A549 (cell line): ENCODE results near the gene CRMP1. TPM values are rescaled to one million over a fixed set of nuclear protein-coding genes. Genes with fewer than 3 reads are reported as not detected.

Experiments used
- ATAC-seq, 2 experiments: fragments of 200-7000 bp in 1 of 2; fragments of >200 bp in 1 of 2; cut with Nextera tagmentation in 1 of 2; cut with Tn5 transposase in 1 of 2; 3 replicates each; pipeline versions ENCODE4 v1.8.0 to v1.9.1; 2018 to 2020; ENCODE audit warnings: mild to moderate bottlenecking in 1 of 2, moderate library complexity in 1 of 2
- CTCF ChIA-PET: fragments of 300-600 bp; sonication (Branson Sonifier 250); formaldehyde crosslinking; extraction: SDS; loops from one replicate; lab custom pipeline; 2021; ENCODE audit warnings: antibody characterized with exemption, inconsistent platforms; lab: Yijun Ruan, JAX
- POLR2A ChIA-PET: fragments of 350-600 bp; formaldehyde crosslinking; extraction: SDS; loops from one replicate; lab custom pipeline; 2021; ENCODE audit warnings: antibody characterized with exemption, inconsistent platforms; lab: Yijun Ruan, JAX
- DNase-seq, 2 experiments: peaks; one replicate each; pipeline versions ENCODE4 v3.0.0 to v3.0.0-alpha.2; 2011 to 2016; ENCODE audit warnings: low read depth in 1 of 2, low spot score in 1 of 2
- FAIRE-seq: peaks from 2 replicates; lab custom pipeline; 2011; peaks lifted over from hg19 to GRCh38; lab: Jason Lieb, UNC
- H3K27ac ChIP-seq, 2 experiments: fragments of >200 bp; sonication (Bioruptor Twin); formaldehyde crosslinking; 3 replicates each; pipeline ENCODE4 v1.5.1; 2016 to 2017
- H3K4me1 ChIP-seq: fragments of >200 bp; sonication (Bioruptor Twin); formaldehyde crosslinking; 3 replicates; pipeline ENCODE4 v1.6.1; 2016
- H3K4me2 ChIP-seq: fragments of >200 bp; sonication (Bioruptor Twin); formaldehyde crosslinking; 3 replicates; pipeline ENCODE4 v1.6.1; 2016
- H3K4me3 ChIP-seq: fragments of >200 bp; sonication (Bioruptor Twin); formaldehyde crosslinking; 3 replicates; pipeline ENCODE4 v1.5.1; 2016
- H3K9me3 ChIP-seq: fragments of >200 bp; sonication (Bioruptor Twin); formaldehyde crosslinking; 3 replicates; pipeline ENCODE4 v1.6.1; 2016
- BHLHE40 ChIP-seq: IDR thresholded peaks from 2 replicates; pipeline ENCODE4 v1.6.1; 2012; ENCODE audit warnings: low read depth, low read length, inconsistent platforms
- CBX2 ChIP-seq: fragments of 200-600 bp; sonication (generic); IDR thresholded peaks from 2 replicates; pipeline ENCODE4 v1.6.1; 2016; ENCODE audit warnings: low read depth, mild to moderate bottlenecking, borderline replicate concordance
- CBX8 ChIP-seq: fragments of 200-600 bp; sonication (generic); IDR thresholded peaks from 2 replicates; pipeline ENCODE4 v1.6.1; 2016
- CHD4 ChIP-seq: fragments of 200-600 bp; sonication (generic); IDR thresholded peaks from 2 replicates; pipeline ENCODE4 v1.6.1; 2016; ENCODE audit warnings: antibody characterized with exemption, mild to moderate bottlenecking, borderline replicate concordance
- EHF ChIP-seq: fragments of 250-450 bp; sonication (Bioruptor Pico); IDR thresholded peaks from 2 replicates; pipeline ENCODE4 v1.5.0; 2020; ENCODE audit warnings: mild to moderate bottlenecking
- FOSB ChIP-seq: fragments of 250-450 bp; sonication (Bioruptor Pico); IDR thresholded peaks from 2 replicates; pipeline ENCODE4 v1.5.0; 2020; ENCODE audit warnings: mild to moderate bottlenecking, moderate library complexity
- HDAC2 ChIP-seq: fragments of 200-600 bp; sonication (generic); IDR thresholded peaks from 2 replicates; pipeline ENCODE4 v1.6.1; 2016
- HOXA7 ChIP-seq: fragments of 250-450 bp; sonication (Bioruptor Pico); IDR thresholded peaks from 2 replicates; pipeline ENCODE4 v1.5.0; 2020; ENCODE audit warnings: mild to moderate bottlenecking, moderate library complexity
- HOXB13 ChIP-seq: fragments of 250-450 bp; sonication (Bioruptor Pico); IDR thresholded peaks from 2 replicates; pipeline ENCODE4 v1.5.0; 2020; ENCODE audit warnings: low read depth, mild to moderate bottlenecking, moderate library complexity
- JUNB ChIP-seq: fragments of >200 bp; sonication (Bioruptor Twin); formaldehyde crosslinking; IDR thresholded peaks from 2 replicates; pipeline ENCODE4 v1.6.1; 2016
- KDM1A ChIP-seq: fragments of 200-600 bp; sonication (generic); IDR thresholded peaks from 2 replicates; pipeline ENCODE4 v1.6.1; 2016; ENCODE audit warnings: low read depth, mild to moderate bottlenecking
- KDM5A ChIP-seq: fragments of 200-600 bp; sonication (generic); IDR thresholded peaks from 2 replicates; pipeline ENCODE4 v1.6.1; 2016; ENCODE audit warnings: antibody characterized with exemption, mild to moderate bottlenecking
- MAZ ChIP-seq: fragments of 150-350 bp; IDR thresholded peaks from 2 replicates; pipeline ENCODE4 v1.6.1; 2014; ENCODE audit warnings: antibody characterized with exemption, low read depth, low read length, borderline replicate concordance
- NR3C1 ChIP-seq: fragments of >200 bp; sonication (Bioruptor Twin); formaldehyde crosslinking; IDR thresholded peaks from 3 replicates; pipeline ENCODE4 v1.6.1; 2017
- PHF8 ChIP-seq: fragments of 200-600 bp; sonication (generic); IDR thresholded peaks from 2 replicates; pipeline ENCODE4 v1.6.1; 2016; ENCODE audit warnings: low read depth, mild to moderate bottlenecking, antibody characterized with exemption, moderate library complexity, borderline replicate concordance
- POLR2A ChIP-seq: IDR thresholded peaks from 2 replicates; pipeline ENCODE4 v1.6.1; 2012; ENCODE audit warnings: mild to moderate bottlenecking, low read length
- RCOR1 ChIP-seq: fragments of 150-350 bp; IDR thresholded peaks from 2 replicates; pipeline ENCODE4 v1.6.1; 2014; ENCODE audit warnings: antibody characterized with exemption, low read length, low read depth
- RFX5 ChIP-seq: fragments of 450-650 bp; IDR thresholded peaks from 2 replicates; pipeline ENCODE4 v1.7.1; 2014; ENCODE audit warnings: antibody characterized with exemption, mild to moderate bottlenecking, moderate library complexity
- TFCP2L1 ChIP-seq: fragments of 250-450 bp; sonication (Bioruptor Pico); IDR thresholded peaks from 2 replicates; pipeline ENCODE4 v1.5.0; 2021; ENCODE audit warnings: mild to moderate bottlenecking
- TP53 ChIP-seq: fragments of 250-450 bp; sonication (Bioruptor Pico); IDR thresholded peaks from 2 replicates; pipeline ENCODE4 v1.5.0; 2021; ENCODE audit warnings: mild to moderate bottlenecking, moderate library complexity
- ZNF302 ChIP-seq: fragments of 250-450 bp; sonication (Bioruptor Pico); IDR thresholded peaks from 2 replicates; pipeline ENCODE4 v1.9.0; 2021; ENCODE audit warnings: inconsistent platforms, mild to moderate bottlenecking, moderate library complexity
- WGBS: methylation state at CpG from one replicate; pipeline ENCODE4 v1.1.6; 2017; ENCODE audit errors: missing lambda C conversion rate; 5-methylcytosine and 5-hydroxymethylcytosine counted together
- polyA plus RNA-seq, 4 experiments: library from polyadenylated mRNA; depleted of rRNA in 3 of 4; stranded (reverse); fragments of >200 nt; fragmentation: RNase III in 1 of 4; extraction: RNeasy Plus Mini Kit Qiagen cat#74134 plus additional on column Dnase treatment in 1 of 4; gene quantifications; 2 replicates in 3 of 4; 3 replicates in 1 of 4; pipeline ENCODE4 v1.2.3, GENCODE V29; 2011 to 2017
- TF ChIP-seq, protein P1 (sequence below): IDR thresholded peaks from 2 replicates; pipeline ENCODE4 v1.6.1; 2012
- TF ChIP-seq, protein P2 (sequence below): IDR thresholded peaks from 2 replicates; pipeline ENCODE4 v1.6.1; 2012
- TF ChIP-seq, protein P3 (sequence below): fragments of 150-350 bp; IDR thresholded peaks from 2 replicates; pipeline ENCODE4 v1.6.1; 2014; ENCODE audit warnings: low read depth, mild to moderate bottlenecking, low read length
- TF ChIP-seq, protein P4 (sequence below): fragments of >200 bp; sonication (Bioruptor Twin); formaldehyde crosslinking; IDR thresholded peaks from 3 replicates; pipeline ENCODE4 v1.6.1; 2016

Gene CRMP1
- polyA plus RNA-seq, 2 of the 4 experiments (the other 2 are of a cell fraction): 0.74 to 0.80 TPM

DNA sequence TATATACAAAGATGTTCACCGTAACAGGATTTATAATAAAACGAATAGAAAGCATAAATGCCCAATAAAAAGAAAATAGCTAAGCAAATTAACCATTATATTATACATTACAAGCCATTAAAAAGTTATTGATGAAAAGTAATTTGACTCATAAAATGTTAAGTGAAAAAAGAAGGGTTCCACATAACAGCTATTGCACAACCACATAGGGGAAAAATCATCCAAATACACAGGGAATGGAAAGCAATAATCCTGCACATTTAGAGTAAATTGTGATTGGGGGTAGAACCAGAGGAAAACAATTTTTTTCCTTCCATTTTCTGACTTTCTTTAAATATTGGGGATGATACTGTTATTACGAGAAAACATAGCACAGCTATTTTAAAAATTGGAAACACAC lies 38.0 kb downstream of the CRMP1 start:
- POLR2A ChIA-PET: no interaction called here
- H3K9me3 ChIP-seq: no peaks in the 10 kb centered on the region

DNA sequence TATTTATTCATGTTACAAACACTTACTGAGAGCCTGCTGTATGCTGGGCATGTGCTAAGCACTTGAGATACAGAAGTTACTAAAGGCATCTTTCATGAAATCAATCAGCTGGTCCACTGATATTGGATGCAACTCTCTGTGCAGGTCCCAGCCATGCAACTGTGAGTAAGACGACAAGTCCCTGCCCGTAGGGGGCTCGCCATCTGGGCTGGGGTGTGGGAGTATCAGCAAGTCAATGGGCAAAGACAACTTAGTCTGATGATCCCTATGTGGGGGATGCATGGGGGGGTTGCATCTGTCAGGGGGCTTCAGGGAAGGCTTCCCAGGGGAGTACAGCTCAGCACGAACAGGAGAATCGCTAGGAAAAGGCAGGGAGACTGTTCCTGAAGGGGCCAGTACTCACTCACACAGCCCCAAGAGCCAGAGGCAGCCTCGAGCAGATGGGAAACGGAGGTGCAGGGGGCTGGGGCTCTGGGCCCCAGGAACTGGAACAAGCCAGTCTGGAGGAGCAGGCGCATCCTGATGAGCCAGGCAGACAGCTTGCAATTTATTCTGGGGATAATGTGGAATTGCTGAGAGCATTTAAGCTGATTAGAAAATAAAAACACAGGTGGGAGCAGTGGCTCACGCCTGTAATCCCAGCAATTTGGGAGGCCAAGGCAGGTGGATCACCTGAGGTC lies 40.2 kb downstream of the CRMP1 start:
- Histone ChIP-seq H3K4me2 (no peak overlapping the region), H3K4me1 (no peaks in the 10 kb centered on the region), H3K9me3 (no peaks in the 10 kb centered on the region), H3K27ac (no peak overlapping the region), H3K4me3 (no peak overlapping the region)
- DNase-seq (no peak), FAIRE-seq (no peak), ATAC-seq (no peak)
- POLR2A ChIA-PET: interaction anchor here (0.6 kb wide), 1 partner anchor 66 kb away, joined by 5 read pairs; no protein-coding TSS in a partner anchor
- CTCF ChIA-PET: no interaction called here
- WGBS: 23% methylated on average over 6 of the region's 9 CpGs
- no peak for TF ChIP-seq HOXB13 (CRISPR knock-in tag)
- TF ChIP-seq, protein P1, sequence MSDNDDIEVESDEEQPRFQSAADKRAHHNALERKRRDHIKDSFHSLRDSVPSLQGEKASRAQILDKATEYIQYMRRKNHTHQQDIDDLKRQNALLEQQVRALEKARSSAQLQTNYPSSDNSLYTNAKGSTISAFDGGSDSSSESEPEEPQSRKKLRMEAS: no peak
- TF ChIP-seq POLR2A: no peak
- TF ChIP-seq RFX5: no peak
- no peak for TF ChIP-seq NR3C1
- no peak for TF ChIP-seq BHLHE40
- no peak for TF ChIP-seq HOXA7 (CRISPR knock-in tag)
- TF ChIP-seq CBX8: no peak
- no peak for TF ChIP-seq CBX2
- no peak for TF ChIP-seq HDAC2
- no peak for TF ChIP-seq FOSB
- TF ChIP-seq JUNB: no peak
- TF ChIP-seq TP53 (CRISPR knock-in tag): no peak
- TF ChIP-seq, protein P2, sequence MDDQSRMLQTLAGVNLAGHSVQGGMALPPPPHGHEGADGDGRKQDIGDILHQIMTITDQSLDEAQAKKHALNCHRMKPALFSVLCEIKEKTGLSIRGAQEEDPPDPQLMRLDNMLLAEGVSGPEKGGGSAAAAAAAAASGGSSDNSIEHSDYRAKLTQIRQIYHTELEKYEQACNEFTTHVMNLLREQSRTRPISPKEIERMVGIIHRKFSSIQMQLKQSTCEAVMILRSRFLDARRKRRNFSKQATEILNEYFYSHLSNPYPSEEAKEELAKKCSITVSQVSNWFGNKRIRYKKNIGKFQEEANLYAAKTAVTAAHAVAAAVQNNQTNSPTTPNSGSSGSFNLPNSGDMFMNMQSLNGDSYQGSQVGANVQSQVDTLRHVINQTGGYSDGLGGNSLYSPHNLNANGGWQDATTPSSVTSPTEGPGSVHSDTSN: no peak
- TF ChIP-seq, protein P3, sequence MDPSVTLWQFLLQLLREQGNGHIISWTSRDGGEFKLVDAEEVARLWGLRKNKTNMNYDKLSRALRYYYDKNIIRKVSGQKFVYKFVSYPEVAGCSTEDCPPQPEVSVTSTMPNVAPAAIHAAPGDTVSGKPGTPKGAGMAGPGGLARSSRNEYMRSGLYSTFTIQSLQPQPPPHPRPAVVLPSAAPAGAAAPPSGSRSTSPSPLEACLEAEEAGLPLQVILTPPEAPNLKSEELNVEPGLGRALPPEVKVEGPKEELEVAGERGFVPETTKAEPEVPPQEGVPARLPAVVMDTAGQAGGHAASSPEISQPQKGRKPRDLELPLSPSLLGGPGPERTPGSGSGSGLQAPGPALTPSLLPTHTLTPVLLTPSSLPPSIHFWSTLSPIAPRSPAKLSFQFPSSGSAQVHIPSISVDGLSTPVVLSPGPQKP: no peak
- no peak for TF ChIP-seq MAZ
- TF ChIP-seq RCOR1: no peak
- no peak for TF ChIP-seq CHD4
- no peak for TF ChIP-seq EHF (CRISPR knock-in tag)
- TF ChIP-seq, protein P4, sequence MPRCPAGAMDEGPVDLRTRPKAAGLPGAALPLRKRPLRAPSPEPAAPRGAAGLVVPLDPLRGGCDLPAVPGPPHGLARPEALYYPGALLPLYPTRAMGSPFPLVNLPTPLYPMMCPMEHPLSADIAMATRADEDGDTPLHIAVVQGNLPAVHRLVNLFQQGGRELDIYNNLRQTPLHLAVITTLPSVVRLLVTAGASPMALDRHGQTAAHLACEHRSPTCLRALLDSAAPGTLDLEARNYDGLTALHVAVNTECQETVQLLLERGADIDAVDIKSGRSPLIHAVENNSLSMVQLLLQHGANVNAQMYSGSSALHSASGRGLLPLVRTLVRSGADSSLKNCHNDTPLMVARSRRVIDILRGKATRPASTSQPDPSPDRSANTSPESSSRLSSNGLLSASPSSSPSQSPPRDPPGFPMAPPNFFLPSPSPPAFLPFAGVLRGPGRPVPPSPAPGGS: no peak

More for the DNA sequence above, 38.0 kb downstream of the CRMP1 start:
- WGBS: 44% methylated on average over 3 of the region's 3 CpGs
- ATAC-seq: no peak
- no peaks in the 10 kb centered on the region for H3K4me1 ChIP-seq
- H3K4me2 ChIP-seq: no peak overlapping the region
- no peak for TF ChIP-seq TP53 (CRISPR knock-in tag)
- no peak for TF ChIP-seq KDM1A
- TF ChIP-seq TFCP2L1 (CRISPR knock-in tag): no peak
- TF ChIP-seq KDM5A: no peak
- TF ChIP-seq ZNF302: no peak
- TF ChIP-seq PHF8: no peak
- CTCF ChIA-PET: no interaction called here
- DNase-seq: no peak
- no peak for FAIRE-seq
- H3K27ac ChIP-seq: no peak overlapping the region
- no peak overlapping the region for H3K4me3 ChIP-seq
